Ovary (tissue), 3 donors: ENCODE data around the gene CLPSL2.

ENCODE experiments used
- CTCF ChIP-seq, 3 donors: fragments of 450-650 bp in 2 of 3; fragments of 200-600 bp in 1 of 3; IDR thresholded peaks; one replicate each; pipeline versions ENCODE4 v1.5.1 to v1.8.0; 2016 to 2022; ENCODE audit warnings: antibody characterized with exemption in 3 of 3, mild to moderate bottlenecking in 1 of 3
- EP300 ChIP-seq: sonication (generic); formaldehyde crosslinking; IDR thresholded peaks from one replicate; pipeline ENCODE4 v1.6.1; 2017; ENCODE audit warnings: antibody characterized with exemption
- POLR2A ChIP-seq: fragments of 450-650 bp; IDR thresholded peaks from one replicate; pipeline ENCODE4 v1.6.1; 2017; ENCODE audit warnings: antibody characterized with exemption, mild to moderate bottlenecking, moderate library complexity
- donor health status: DM: no; HTN: no; CAD: no.

- TF ChIP-seq POLR2A (no peak), CTCF (IDR thresholded peaks at IDR 0.05) (no peak), EP300 (no peak)
Observed at GRCh38 chr6:35754452-35755277, 21.7 kb upstream of the CLPSL2 start.
